HG02588 (cell line): ENCODE data around the gene SIGLEC5.
A peak's percentile ranks its signal among the peaks of the same experiment; 100 is the strongest.

ENCODE experiments used
- ATAC-seq: cut with Tn5 transposase; IDR thresholded peaks from one replicate; pipeline ENCODE4 v1.9.1; 2021; ENCODE audit warnings: mild to moderate bottlenecking, moderate library complexity; ENCODE audit not compliant: unreplicated experiment

The SIGLEC5 gene

DNA sequence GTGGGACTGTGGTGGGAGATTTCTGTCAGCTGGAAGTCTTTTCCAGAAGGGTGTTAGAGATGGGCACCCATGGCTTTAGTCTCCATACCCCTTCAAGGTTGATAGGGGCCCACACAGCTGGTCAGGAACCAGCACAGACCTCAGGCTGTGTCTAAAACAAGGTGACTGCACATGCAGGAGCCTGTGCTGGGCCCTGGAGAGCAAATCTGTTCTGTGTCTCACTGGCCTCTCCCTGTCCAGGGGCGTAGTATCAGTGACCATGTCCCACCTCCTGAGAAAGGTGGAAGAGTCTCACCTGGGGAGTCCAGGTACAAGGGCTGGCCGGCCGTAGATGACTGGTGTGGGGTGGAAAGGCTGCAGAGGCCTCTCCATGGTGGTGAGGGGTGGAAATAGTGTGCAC lies 39.8 kb downstream of the SIGLEC5 start:
- no peak for ATAC-seq

- no peak for ATAC-seq
Observed at GRCh38 chr19:51589511-51589910, 40.7 kb downstream of the SIGLEC5 start.

- ATAC-seq, result no peak
Observed at GRCh38 chr19:51587264-51588191, 42.7 kb downstream of the SIGLEC5 start.

GRCh38 chr19:51586799-51587198 lies 43.4 kb downstream of the SIGLEC5 start:
- no peak for ATAC-seq

- ATAC-seq, result no peak
Observed at GRCh38 chr19:51586103-51586728, 44.0 kb downstream of the SIGLEC5 start.

DNA sequence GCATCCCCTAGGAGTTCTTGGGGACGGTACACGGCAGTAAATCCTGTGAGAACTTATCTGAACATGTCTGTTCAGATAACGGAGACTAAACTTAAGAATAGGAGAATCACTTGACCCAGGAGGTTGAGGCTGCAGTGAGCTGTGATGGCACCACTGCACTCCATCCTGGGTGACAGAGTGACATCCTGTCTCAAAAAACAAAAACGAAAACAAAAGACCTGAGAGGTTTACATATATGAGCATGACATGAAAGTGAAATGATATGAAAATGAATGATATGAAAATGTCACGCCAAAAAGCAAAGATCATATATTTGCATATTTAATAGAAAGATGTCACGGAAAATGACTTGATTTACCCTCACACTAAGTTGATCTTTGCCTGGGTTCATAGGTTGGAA lies 53.4 kb downstream of the SIGLEC5 start:
- ATAC-seq, result no peak

DNA sequence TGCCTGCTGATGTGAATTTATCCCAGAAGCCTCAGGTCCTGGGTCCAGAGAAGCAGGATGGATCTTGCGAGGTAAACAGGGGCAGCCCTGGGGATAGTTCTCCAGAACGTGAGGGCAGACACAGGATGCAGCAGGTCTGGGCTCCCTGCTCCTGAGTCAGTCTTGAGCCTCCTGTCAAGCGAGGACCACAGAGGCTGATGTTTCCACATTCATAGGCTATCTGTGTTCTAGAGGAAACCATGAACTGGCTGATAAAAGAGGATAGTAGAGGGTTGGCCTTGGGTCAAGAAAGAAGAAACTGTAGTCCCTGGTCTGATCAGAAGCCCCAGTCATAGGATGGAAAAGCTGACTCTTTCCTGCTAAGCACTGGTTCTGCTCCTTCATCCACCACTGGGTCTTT lies 56.9 kb downstream of the SIGLEC5 start:
- ATAC-seq, result no peak

DNA sequence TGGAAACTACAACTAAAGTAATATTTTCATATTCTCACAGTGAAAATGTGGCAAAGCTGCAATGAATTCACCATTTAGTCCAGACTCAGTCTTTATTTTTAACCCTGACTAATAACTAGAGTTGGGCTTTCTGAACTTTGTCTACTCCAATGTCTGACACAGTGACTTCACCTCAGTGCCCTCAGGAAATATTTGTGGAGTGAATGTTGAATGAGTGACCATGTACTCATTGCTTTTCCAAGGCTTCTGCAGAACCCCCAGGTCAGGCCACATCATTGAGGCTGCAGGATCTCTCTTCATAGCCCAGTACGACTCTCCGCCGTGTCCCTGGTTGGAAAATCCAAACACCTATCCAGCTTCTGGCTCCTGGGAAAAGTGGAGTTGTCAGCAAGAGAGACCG lies 57.3 kb downstream of the SIGLEC5 start:
- ATAC-seq, result no peak

DNA sequence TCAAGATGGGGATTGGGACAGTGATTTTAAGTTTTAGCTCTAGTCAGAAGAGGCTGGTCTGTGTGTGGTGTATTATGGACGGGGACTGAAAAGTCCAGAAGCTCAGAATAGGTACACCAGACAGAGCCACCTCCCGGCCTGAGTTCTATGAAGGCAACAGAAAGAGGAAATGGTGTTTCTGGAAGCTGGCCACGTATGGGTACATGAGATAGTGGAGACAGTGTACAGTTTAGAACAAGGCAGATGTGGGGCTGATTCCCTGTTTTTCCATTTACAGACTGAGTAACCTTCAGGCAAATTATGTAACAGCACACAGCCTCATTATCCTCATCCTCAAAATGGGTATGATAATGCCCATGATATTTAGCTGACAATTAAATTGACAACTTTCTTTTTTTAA lies 57.8 kb downstream of the SIGLEC5 start:
- ATAC-seq, result no peak

- ATAC-seq, result no peak
Observed at GRCh38 chr19:51571599-51571998, 58.6 kb downstream of the SIGLEC5 start.

DNA sequence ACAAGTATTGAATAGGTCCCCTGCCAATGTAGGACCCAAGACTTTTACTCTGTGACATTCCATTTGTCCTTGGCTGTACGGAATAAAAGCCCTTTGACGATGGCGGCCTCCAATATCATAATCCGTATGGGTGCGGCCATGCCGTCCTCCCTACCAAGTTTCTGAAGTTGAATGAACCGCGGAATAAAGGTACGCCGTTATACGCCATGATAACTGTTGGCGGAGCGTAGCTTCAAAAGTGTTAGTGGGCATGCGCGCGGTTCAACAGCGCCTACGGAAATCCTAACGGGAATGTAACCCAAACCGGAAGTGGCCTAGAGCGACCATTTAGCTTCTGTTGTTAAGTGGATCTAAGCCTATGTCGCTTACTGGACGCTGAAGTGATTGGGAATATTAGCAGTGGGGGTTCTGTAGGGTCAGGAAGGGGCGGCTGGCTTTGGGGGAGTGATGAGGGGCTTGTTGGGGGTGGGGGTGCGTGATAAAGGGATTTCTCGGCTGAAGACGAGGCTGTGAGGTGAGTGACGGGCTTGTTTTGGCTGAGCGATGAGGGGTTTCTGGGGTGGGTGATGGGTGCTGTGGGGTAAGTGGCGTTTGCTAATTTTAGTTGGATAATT lies 59.1 kb downstream of the SIGLEC5 start, which contains the start of gene ZNF175:
ZNF175 (plus strand) TSS at position 322 of the 614 bp plus-strand sequence. CDS start 2,047 bp downstream, outside the sequence.
- ATAC-seq, result peak; percentile 83

DNA sequence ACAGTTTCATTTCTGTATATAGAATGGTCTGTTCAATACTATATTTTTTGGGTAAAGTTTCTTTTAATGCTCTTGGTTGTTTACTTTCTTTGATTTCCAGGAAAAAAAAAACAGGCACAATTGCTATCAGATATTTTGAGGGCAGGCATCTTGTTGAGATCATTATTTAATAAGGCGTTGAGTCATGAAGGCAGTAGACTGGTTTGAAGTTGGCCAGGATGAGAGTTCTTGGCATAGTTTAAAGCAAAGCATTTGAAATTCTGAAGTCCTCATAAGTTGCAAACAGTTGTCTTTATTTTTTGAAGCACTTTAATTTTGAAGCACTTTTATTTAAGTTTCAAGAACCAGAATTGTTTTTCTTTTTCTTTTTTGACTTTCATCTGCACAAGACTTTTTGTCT lies 61.7 kb downstream of the SIGLEC5 start:
- ATAC-seq, result no peak

- no peak for ATAC-seq
Observed at GRCh38 chr19:51567583-51567982, 62.6 kb downstream of the SIGLEC5 start.

DNA sequence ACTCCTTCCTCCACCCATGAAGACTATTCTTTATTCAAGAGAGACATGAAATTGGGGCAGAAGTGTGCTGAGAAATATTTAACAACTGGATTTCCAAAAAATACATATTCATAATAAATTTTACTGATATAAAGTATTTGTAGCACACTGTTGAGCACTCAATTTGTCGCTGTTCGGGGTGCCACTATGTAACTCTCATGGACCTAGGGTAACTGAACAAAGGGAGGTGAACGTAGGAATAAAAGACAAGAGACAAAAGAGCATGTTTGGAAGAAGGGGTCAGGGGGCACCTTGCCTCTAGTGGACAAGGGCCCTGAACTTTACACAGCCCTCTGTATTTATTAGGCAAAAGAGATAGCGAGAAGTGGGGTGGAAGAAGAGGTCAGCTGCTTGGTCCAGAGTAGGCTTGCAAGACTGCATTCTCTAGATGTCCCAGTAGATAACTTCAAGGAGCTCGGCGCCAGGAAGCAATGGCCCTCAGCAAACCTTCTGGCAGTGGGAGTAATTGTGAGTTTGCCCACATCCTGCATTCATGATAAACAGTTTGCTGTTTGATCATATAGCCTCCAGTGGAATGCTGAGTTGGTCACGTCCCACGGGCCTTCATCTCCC lies 63.6 kb downstream of the SIGLEC5 start:
- no peak for ATAC-seq

DNA sequence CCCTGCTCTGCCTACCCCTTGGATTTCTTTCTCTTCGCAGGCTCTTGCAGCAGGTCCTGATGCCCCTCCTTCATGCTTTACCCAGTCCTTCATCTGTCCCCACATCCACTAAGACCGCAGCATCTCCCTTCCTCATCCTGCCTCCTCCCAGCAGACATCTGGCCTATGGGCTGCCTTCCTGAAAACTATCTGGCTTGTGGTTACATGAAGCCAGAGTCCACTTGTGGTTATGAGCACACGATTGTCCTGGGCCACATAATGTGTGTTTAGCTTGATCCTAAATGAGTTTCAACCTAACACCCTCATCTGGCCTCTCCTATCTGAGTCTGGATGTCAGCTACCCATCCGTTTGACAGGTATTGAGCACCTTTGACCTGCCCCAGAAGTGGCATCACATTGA lies 64.6 kb downstream of the SIGLEC5 start:
- no peak for ATAC-seq

- ATAC-seq, result no peak
Observed at GRCh38 chr19:51564791-51565190, 65.4 kb downstream of the SIGLEC5 start.
